NOMO-1 treated with dmso at 0.1 percent for 144 hours (cell line): ENCODE results near the gene ZNF524.
A peak's percentile ranks its signal among the peaks of the same experiment; 100 is the strongest.

Source experiments
- DNase-seq: peaks from one replicate; lab custom pipeline; 2025; ENCODE audit not compliant: unreplicated experiment; lab: John Stamatoyannopoulos, UW

The ZNF524 gene

GRCh38 chr19:55618426-55618825 is 18.3 kb downstream of the ZNF524 start:
- no peak for DNase-seq

GRCh38 chr19:55619286-55619685 is 19.2 kb downstream of the ZNF524 start:
- DNase-seq = no peak

DNA sequence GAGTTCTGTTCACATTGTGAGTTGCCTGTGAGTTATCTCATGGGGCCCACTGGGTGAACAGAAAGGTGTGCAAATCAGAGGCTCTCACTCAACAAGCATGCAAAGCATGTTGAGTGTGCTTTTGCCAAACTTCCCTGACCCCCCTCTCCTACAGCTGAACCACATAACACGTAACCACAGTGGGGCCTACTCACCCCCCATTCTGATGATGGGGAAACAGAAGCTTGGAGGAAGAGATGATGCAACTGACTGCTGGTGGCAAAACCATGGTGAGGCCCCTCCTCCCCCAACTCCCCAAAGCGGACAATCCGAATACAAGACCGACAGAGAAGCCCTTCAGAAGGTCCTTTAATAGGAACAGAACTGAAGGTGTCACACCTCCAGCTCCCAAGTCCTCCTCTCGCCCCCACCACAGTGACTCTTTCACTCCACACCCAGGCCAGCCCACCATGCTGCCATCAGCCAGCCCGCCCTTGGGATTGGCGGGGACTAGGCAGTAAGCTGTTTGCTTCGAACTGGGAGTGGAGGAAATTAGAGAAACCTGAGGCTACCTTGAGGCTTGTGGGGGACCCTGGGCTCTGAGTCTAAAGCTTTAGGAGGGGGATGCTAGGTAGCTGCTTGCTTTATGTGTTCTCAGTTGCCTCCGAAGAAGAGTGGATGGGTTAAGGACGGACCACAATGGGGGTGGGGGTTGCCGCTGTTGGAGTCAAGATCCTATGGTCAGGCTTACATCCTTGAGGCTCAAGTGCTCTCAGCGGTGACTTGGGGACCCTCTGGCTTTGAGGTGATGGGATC is 20.5 kb downstream of the ZNF524 start:
- DNase-seq = peak; percentile 87

DNA sequence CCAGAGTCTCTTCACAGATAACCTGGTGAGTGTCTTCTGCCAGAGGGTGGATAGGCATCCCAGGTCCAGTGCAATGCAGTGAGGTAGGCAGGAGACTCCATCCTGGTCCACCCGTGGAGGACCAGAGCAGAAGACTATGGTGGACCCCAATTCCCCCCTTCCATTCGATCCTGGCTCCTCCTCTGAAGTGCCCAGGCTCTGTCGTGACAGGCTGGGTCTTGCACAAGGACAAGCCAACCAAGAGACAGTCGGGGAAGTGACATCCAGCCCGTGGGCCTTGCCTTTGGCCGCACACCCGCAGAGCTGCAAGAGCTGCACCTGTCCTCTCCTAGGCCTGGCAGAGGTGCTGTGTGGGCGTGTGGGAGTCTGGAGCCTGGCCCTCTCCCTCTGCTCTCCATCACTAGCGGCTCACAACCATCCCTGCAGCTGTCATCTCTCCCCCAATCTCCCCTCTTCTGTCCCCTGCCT is 21.2 kb downstream of the ZNF524 start:
- DNase-seq = no peak

- DNase-seq = no peak
Measured at GRCh38 chr19:55621673-55622231, 21.7 kb downstream of the ZNF524 start.

GRCh38 chr19:55622242-55622969 is 22.3 kb downstream of the ZNF524 start:
- no peak for DNase-seq

DNA sequence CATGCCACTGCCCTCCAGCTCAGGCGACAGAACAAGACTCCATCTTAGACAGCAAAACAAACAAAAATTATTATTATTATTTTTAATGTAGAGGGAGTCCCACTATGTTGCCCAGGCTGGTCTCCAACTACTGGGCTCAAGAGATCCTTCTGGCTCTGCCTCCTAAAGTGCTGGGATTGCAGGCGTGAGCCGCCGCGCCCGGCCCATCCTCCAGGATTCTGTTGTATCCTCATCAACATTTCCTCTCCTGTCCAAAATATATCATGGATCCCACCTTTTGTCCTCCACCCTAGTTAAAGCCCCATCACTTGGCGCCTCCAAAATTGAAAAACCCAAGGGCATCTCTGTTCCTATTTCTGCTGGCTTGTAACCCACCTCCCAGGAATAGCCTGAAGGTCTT is 23.0 kb downstream of the ZNF524 start:
- no peak for DNase-seq

DNA sequence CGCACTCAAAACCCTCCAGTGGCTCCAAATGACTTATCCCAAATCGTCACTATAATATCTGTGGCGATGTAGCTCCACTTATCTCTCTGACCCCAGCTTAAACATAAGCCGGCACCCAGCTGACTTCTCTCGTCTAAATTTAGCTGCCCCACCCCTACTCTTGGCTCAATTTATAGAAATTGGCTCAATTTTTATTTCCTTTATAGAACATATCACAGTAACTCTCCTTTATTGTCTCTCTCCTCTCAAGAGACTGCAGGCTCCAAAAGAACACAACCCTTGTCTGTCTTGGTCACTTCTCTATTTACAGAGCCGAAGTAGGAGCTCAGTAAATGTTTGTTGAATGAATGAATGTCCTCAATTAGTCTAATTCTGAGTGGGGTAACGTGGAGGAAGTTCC is 23.5 kb downstream of the ZNF524 start:
- DNase-seq = no peak

DNA sequence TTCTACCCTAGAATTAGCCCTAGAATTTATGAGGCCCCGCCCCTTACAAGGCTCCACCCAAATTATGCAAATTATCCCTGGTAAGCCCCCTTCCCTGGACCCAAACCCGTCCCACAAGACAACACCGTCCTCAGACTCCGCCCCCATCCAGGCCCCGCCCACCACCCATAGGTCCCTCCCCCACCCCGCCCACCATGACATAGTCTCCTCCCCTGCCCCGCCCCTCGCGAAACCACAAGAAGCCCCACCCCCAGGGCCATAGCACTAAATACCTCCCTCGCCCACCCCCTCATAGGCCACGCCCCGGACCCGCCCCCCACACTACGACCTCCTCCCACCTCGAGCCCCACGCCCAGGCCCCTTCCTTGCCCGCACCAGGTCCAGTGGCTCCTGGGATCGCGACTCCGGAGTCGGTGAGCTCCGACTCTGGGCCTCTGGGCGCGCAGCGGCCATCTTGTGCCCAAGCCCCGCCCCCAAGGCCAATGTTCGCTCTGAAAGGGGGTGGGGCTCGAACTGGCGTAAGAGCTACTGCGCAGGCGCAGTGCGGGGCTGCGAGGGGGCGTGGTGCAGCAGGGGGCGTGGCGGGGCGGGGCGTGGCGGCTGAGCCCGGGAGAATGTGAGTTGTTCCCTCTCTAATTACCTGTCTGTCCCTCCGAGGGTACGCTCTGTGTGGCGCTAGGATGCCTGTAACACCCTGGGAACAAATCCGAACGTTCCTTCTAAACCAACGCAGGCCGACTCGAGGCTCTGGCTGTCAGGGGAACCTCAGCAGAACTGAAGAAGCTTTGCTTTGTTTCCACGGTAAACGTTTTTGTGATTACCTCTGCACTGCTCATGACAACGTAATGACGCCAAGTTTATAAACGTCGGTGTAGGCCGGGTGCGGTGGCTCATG is 24.3 kb downstream of the ZNF524 start, which contains the start of gene ZNF784:
TSS of gene ZNF784 (minus strand) at position 458 of the 895 bp plus-strand sequence. CDS start at position 453, 5 bp downstream.
- peak; percentile 90 for DNase-seq

DNA sequence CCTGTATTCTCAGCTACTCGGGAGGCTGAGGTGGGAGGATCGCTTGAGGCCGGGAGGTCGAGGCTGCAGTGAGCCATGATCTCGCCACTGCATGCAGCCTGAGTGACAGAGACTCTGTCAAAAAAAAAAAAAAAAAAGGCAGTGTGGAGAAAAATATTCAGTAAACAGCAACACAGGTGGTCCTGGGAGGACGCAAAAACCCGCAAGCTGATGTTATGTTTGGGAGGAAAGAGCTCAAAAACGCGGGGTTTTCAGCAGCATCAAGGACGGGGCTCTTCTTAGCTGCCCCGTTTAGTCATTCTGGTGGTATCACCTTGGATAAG is 24.9 kb downstream of the ZNF524 start:
- DNase-seq = no peak

DNA sequence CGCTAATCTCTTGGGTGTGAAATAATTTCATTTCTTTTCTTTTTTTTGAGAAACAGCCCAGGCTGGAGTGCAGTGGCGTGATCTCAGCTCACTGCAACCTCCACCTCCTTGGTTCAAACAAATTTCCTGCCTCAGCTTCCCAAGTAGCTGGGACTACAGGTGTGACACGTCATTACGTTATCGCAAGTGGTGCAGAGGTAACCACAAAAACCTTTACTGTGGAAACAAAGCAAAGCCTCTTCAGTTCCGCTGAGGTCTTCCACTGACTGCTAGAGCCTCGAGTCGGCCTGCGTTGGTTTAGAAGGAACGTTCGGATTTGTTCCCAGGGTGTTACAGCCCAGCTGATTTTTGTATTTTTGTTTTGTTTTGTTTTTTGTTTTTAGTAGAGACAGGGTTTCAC is 26.3 kb downstream of the ZNF524 start:
- no peak for DNase-seq

DNA sequence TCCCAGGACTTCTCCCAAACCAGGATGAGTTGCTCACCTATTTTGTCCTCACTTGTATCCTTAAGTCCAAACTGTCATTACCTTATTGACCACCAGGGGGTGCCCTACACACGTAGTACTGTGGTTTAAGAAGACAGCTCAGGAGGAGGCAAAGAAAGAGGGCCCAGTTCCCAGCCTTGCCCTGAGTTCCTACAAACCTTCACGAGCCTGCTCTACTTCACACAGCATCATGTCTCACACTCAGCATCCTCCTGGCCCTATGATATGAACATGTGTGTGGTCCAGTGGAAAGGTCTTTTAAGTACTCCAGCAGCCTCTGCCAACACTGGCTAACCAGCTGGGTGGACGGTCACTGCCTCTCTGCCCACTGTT is 32.4 kb downstream of the ZNF524 start:
- peak; percentile 58 for DNase-seq

GRCh38 chr19:55633861-55634260 is 33.8 kb downstream of the ZNF524 start:
- DNase-seq = no peak

- DNase-seq = no peak
Measured at GRCh38 chr19:55635334-55635717, 35.2 kb downstream of the ZNF524 start.

DNA sequence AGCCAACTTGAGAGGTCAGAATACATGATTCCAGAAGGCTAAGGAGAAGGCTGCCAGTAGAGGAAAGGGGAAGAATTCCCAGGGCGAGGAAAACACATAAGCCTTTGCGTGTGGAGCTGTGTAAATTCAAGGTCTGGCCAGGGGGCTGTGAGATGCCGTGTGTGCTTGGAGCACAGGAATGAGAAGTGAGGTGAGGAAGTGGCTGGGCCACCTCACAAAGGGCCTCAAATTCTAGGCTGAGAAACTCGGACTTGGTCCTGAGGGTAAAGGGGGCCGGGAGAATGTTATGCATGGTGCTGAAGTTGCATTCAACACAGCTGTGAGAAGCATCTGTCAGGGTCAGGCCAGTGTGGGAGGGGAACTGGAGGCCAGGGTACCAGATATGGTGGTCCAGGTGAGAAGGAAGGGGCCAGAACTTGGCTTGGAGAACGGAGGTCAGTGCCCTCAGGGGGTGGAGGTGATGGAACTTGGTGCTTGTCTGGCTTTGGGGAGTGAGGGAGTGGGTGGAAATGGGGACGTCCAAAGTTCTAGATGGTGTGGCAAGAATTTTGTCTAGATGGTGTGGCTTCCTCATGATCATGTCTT is 35.9 kb downstream of the ZNF524 start:
- no peak for DNase-seq

DNA sequence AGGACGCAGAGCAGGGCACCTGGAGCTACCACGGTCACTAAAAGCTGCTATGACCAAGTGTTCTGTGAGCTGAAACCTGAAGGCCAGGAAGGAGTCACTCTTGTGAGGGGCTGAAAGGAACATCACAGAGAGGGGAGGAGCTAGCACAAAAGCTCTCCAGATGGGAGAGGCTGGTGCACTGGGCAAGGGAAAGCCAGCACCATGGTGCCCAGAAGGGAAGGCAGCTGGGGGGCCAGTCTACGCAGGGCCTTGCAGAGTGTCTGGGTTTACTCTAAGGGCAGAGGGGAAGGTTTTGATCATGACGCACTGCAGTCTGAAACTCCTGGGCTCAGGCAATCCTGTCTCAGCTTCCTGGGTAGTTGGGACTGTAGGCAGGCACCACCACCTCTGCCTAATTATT is 36.6 kb downstream of the ZNF524 start:
- DNase-seq = no peak

- DNase-seq = no peak
Measured at GRCh38 chr19:55637534-55637933, 37.4 kb downstream of the ZNF524 start.

DNA sequence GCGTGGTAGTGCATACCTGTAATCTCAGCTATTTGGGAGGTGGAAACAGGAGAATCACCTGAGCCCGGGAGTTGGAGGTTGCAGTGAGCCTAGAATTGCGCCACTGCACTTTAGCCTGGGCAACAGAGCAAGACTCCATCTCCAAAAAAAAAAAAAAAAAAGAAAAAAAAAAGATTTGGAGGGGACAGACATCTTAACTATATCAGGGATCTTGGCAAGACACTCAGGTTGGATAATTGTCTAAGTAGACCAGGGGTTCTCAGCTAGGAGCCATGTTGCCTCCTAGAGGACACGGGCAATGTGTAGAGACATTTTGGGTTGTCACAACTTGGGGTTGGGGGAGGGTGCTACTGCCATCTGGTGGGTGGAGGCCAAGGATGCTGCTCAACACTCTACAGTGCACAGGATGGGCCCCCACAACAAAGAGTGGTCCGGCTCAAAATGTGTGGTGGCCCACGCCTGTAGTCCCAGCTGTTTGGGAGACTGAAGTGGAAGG is 38.8 kb downstream of the ZNF524 start:
- peak; percentile 22 for DNase-seq

- no peak for DNase-seq
Measured at GRCh38 chr19:55640043-55640576, 40.0 kb downstream of the ZNF524 start.
